NCI-H1436 (cell line): Measurements from ENCODE around the gene CHCHD6.
"Not testable (repeated sequence)": the region's sequence is repeated elsewhere in the genome, so short reads cannot be mapped to it uniquely, and the experiment has no call there.

Experiments
- DNase-seq: peaks from one replicate; lab custom pipeline; 2025; lab: John Stamatoyannopoulos, UW

CHCHD6 gene

DNA sequence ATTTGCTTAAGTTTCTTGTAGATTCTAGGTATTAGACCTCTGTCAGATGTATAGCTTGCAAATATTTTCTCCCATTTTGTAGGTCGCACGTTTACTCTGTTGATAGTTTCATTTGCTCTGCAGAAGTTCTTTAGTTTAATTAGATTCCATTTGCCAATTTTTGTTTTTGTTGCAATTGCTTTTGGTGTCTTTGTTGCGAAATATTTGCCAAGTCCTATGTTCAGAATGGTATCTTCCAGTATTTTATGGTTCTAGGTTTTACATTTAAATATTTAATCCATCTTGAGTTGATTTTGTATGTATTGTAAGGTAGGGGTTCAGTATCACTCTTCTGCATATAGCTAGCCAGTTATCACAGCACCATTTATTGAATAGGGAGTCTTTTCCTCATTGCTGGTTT, 64.9 kb downstream of the CHCHD6 start:
- DNase-seq = no peak

- no peak for DNase-seq
These were observed 66.1 kb downstream of the CHCHD6 start for GRCh38 chr3:126770096-126770495.

DNA sequence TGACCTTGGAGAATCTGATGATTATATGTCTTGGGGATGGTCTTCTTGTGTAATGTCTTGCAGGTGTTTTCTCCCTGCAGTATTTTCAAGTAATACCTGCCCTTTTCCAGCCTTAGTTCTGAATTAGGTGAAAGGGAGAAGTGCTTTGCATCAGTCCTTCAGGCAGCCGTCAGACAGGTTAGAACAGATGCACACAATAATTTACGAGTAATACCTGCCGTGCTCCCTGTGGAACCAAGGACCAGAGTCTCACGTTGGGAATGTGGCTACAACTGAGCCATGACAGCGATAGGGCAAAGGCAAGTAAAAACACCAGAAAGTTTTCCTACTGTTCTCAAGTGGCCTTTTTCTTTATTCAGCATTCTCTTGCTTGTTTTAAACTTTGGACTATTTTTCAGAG, 69.1 kb downstream of the CHCHD6 start:
- no peak for DNase-seq

DNA sequence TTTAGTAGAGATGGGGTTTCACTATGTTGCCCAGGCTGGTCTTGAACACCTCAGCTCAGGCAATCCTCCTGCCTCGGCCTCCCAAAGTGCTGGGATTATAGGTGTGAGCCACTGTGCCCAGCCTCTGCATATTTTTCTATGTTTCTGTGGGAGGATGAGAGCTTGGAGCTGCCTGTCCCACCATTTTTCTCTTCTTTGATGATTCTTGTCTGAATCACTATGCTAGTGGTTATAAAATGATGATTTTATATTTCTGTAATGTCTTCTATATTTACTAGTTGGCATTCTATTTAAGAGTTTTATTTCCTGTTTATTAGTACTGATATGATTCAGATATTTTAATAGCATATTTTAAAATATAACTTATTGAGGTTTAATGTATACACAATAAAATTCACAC, 69.7 kb downstream of the CHCHD6 start:
- no peak for DNase-seq

GRCh38 chr3:126777366-126777765, 73.3 kb downstream of the CHCHD6 start:
- DNase-seq = no peak

GRCh38 chr3:126780666-126781065, 76.6 kb downstream of the CHCHD6 start:
- no peak for DNase-seq

DNA sequence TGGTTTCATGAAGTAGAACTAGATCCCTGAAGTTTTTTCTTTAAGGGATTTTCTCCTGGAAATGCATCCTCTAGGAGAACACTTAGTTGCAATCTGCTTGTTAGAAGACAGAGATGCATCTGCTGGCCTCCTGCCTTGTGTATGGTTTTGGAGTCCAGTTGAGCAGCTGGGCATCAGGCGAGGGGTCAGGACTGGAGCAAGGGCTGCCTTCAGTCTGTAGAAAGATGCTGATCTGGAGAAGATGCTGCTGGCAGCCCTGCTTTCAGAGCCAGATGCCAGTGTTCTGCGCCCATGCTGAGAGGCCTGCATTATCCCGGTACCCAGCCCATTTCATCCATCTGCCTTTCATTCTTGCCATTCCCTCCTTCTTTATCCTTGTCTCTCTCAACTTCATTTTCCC, 77.4 kb downstream of the CHCHD6 start:
- DNase-seq = no peak

GRCh38 chr3:126781889-126782491, 78.0 kb downstream of the CHCHD6 start:
- DNase-seq = no peak

- DNase-seq = no peak
These were observed 78.5 kb downstream of the CHCHD6 start for GRCh38 chr3:126782536-126782935.

- DNase-seq = no peak
These were observed 80.2 kb downstream of the CHCHD6 start for GRCh38 chr3:126784254-126784653.

GRCh38 chr3:126791320-126791719, 87.3 kb downstream of the CHCHD6 start:
- DNase-seq = not testable (repeated sequence)

DNA sequence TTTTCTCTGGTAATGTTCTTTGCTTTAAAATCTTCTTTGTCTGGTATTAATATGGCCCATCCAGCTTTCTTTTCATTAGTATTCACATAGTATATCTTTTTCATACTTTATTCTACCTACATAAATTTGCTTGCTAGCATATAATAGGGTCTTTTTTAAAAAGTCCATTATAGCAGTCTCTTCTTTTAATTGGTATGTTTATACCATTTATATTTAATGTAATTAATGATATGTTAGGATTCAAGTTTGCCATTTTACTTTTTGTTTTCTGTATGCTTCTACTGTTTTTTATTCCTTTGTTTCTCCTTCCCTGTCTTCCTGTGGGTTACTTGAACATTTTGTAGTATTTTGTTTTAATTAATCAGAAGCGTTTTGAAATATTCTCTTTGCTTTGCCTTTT, 89.0 kb downstream of the CHCHD6 start:
- DNase-seq = no peak

DNA sequence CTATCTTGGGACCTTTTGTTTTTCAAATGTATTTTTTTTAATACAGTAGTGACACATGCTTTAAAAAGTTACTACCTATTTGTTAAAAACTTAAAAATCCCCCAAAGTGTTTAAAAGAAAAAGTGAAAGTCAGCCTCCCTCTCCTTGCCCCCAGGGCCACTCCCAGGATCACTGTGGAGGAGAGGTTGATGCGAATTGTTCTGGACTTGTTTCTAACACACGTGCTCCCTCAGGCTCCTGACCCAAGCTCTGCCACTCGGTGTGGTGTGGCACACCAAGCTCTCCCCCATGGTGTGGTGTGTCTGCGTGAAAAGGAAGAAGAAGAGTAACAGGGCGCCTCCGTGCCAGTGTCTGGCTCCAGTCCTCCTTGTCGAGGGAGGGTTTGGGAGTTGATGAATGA, 93.5 kb downstream of the CHCHD6 start:
- DNase-seq = no peak

GRCh38 chr3:126798521-126798920, 94.5 kb downstream of the CHCHD6 start:
- DNase-seq = no peak

DNA sequence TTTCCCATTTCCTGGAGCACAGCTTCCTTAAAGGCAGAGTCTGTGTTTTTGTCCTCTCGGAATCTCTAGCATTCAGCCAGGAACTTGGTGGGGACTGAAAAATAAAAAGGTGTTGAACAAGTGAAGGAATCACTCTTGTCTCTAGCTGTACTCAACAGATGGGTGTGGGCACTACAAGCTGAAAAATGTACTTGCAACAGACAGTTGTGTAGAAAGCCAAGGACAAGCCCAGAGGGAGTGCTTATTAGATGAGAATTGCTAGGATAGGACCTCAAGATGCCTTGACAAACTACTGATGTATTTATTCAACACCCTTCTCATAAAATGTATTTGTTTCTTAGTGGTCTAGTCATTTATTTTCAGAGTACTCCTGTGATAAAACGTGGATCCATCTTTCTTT, 95.1 kb downstream of the CHCHD6 start:
- no peak for DNase-seq

DNA sequence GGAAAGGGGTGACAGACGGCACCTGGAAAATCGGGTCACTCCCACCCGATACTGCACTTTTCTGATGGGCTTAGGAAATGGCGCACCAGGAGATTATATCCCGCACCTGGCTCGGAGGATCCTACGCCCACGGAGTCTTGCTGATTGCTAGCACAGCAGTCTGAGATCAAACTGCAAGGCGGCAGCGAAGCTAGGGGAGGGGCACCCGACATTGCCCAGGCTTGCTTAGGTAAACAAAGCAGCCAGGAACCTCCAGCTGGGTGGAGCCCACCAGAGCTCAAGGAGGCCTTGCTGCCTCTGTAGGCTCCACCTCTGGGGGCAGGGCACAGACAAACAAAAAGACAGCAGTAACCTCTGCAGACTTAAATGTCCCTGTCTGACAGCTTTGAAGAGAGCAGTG, 97.3 kb downstream of the CHCHD6 start:
- DNase-seq = not testable (repeated sequence)

GRCh38 chr3:126807795-126808194, 103.8 kb downstream of the CHCHD6 start:
- no peak for DNase-seq

GRCh38 chr3:126811530-126811929, 107.5 kb downstream of the CHCHD6 start:
- DNase-seq = no peak

DNA sequence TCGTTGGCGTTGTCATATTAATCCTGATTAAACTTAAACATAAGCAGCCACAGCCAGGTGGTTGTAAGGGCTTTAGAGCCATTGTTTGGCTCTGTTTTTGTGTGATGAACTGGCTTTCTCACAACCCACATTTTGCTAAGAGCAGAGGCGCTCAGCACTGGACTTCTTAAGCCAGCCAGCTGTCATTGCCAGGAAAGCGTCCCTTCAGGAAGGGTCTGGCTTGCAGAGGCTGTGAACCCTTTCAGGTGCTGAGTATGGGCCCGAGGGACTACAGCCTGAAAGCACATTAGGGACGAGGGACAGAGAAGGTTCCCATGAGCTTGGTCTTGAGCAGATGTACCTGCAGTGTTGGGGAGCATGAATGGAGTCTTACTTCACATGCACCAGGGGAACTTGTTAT, 112.3 kb downstream of the CHCHD6 start:
- DNase-seq = no peak

- DNase-seq = no peak
These were observed 113.1 kb downstream of the CHCHD6 start for GRCh38 chr3:126816986-126817777.

GRCh38 chr3:126817781-126818180, 113.7 kb downstream of the CHCHD6 start:
- DNase-seq = no peak

DNA sequence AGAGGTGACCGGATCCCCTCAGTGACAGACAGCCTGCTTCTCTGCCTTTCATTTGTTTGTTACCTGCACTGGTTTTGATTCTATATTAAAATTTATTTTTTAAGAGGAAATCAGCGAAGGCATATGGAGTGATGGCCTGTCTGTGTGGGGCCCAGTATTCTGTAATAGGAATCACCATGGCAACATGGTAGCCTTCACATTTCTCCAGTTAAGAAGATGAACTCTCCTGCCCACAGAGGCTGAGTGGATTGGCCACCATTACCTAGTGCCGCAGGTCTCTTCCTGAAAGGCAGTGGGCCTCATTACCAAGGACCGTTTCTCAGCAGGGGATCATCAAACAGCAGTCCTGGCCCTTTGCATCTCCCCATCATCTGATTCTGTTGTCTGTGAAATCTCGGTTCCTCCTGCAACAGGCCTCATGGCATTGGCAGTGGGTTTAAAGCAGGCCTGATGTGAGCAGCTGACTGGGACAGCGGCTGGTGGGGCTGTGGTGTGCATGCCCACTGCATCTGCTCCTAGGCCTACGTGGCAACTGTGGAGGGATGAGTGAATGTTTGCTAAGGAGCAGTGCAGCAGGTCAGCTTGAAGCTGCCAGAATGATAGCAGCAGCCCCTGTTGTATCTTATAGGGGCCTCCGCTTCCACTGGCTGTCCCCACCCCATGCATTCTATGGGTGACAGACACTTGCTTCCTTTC, 114.5 kb downstream of the CHCHD6 start:
- DNase-seq = no peak

DNA sequence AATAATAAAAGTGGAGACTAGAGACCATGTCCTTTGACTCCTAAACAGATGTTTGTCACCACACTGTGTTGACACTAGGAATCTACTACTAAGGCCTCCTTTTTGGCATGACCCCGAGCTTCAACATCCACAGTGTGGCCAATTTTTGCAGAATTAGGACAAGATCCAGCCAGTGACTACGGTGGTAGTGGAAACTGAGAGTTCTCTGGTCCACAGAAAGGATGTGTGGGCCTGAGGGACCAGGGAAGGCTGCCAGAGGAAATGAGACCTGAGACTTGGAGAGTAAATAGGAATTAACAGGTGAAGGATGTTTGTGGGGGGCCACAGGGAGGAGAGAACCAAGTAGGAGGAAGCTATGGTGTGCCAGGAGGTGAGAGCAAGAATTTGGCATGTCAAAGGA, 122.7 kb downstream of the CHCHD6 start:
- no peak for DNase-seq
